Omental fat pad (tissue), 4 donors: ENCODE results near the gene GALNT11. TPM values are rescaled to one million over a fixed set of nuclear protein-coding genes. Genes with fewer than 3 reads are reported as not detected.

ENCODE experiments used
- ATAC-seq: fragments of 150-250 bp; one replicate; pipeline ENCODE4 v1.9.1; 2016; ENCODE audit warnings: mild to moderate bottlenecking, moderate library complexity; ENCODE audit not compliant: low FRiP score
- DNase-seq: peaks from one replicate; pipeline ENCODE4 v3.0.0-alpha.2; 2019; ENCODE audit warnings: low spot score
- total RNA-seq, 4 donors: library from RNA; depleted of rRNA; stranded (reverse); fragments of >200 nt; gene quantifications; one replicate each; pipeline ENCODE4 v1.1.0, GENCODE V29; 2016
- TF ChIP-seq, protein P1 (sequence below), 3 donors: fragments of 450-650 bp; IDR thresholded peaks; one replicate each; pipeline ENCODE4 v1.5.1; 2016 to 2017; ENCODE audit warnings: antibody characterized with exemption in 3 of 3, mild to moderate bottlenecking in 3 of 3, moderate library complexity in 2 of 3

Gene GALNT11
- total RNA-seq, 4 donors from 2014 or later: 45.2 to 53.4 (median 51.4) TPM

DNA sequence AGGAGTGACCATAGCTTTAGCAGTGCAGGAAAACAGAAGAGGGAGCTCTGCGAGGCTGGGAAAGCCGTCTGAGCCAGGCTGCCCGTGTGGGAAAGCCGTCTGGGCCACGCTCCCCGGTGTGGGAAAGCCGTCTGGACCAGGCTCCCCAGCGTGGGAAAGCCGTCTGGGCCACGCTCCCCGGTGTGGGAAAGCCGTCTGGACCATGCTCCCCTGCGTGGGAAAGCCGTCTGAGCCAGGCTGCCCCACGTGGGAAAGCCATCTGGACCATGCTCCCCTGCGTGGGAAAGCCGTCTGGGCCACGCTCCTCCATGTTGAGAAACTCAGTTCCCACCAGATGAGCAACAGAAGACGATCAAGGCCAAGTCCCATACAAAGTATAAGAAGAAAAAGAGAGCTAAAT lies 101.8 kb downstream of the GALNT11 start:
- ATAC-seq (no peak), DNase-seq (no peak)
- TF ChIP-seq, protein P1, sequence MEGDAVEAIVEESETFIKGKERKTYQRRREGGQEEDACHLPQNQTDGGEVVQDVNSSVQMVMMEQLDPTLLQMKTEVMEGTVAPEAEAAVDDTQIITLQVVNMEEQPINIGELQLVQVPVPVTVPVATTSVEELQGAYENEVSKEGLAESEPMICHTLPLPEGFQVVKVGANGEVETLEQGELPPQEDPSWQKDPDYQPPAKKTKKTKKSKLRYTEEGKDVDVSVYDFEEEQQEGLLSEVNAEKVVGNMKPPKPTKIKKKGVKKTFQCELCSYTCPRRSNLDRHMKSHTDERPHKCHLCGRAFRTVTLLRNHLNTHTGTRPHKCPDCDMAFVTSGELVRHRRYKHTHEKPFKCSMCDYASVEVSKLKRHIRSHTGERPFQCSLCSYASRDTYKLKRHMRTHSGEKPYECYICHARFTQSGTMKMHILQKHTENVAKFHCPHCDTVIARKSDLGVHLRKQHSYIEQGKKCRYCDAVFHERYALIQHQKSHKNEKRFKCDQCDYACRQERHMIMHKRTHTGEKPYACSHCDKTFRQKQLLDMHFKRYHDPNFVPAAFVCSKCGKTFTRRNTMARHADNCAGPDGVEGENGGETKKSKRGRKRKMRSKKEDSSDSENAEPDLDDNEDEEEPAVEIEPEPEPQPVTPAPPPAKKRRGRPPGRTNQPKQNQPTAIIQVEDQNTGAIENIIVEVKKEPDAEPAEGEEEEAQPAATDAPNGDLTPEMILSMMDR (IDR thresholded peaks at IDR 0.05): no peak

DNA sequence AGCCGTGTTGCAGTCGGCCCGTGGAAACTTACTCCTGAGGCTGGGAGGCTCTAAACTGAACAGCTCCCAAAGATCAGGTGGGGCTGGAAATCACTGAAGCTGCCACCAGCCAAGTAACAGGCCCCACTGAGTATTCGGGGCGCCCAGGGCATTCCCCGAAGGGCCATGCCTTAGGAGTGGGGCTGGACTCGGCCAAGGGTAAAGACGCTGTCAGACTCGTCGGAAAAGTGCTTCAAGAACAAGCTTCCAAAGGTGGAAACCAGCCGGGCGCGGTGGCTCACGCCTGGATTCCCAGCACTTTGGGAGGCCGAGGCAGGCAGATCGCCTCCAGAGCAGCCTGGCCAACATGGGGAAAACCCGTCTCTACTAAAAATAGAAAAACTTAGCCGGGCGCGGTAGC lies 102.8 kb downstream of the GALNT11 start:
- DNase-seq (no peak), ATAC-seq (no peak)
- TF ChIP-seq, protein P1 (IDR thresholded peaks at IDR 0.05): no peak

DNA sequence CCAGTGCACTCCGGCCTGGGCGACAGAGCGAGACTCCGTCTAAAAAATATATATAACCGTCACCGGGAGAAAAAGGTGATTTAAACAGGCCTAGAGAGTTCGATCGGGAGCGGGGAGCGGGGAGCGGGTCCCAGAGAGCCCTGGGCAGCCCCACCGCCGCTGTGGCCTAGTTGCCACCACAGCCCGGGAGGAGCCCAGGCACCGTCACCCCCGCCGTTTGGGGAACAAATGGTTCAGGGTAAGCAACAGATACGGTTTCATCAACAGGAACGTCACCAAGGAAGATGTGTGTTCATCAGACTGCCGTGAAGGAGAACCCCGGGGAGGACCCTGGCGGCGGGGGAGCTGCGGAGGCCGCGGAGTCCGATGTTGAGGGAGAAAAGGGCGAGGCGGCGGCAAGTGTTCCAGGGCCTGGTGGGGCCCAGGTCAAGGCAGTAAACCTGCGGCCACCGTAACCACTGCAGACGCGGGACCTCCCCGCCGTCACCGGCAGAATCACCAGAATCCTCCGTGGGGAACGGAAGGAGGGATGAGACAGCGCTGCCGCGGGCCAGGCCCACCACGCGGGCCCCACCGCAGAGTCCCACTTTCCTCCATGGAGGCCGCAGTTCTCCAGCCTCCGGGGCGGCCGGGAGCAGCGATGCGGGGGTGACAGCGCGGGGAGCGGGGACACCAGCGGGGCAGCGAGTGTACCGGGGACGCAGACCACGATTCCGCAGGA lies 103.4 kb downstream of the GALNT11 start:
- no peak for DNase-seq
- TF ChIP-seq, protein P1 (IDR thresholded peaks at IDR 0.05): no peak
- no peak for ATAC-seq

DNA sequence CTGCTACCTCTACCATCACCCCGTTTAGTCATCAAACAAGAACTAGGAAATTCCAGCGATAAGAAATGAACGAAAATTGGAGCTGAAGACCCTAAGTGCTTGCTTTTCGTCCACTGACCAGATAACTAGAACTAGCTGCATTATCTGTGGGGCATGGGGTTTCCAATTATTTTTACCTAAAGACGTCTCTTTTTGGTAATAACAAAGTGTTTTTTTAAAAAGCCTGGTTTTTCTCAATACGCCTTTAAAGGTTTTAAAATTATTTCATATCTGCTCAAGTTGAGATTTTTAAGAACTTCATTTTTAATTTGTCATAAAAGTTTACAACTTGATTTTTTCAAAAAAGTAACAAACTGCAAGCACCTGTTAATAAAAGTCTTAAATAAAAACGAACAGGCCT lies 104.2 kb downstream of the GALNT11 start:
- TF ChIP-seq, protein P1 (IDR thresholded peaks at IDR 0.05): no peak
- DNase-seq (no peak), ATAC-seq (no peak)

DNA sequence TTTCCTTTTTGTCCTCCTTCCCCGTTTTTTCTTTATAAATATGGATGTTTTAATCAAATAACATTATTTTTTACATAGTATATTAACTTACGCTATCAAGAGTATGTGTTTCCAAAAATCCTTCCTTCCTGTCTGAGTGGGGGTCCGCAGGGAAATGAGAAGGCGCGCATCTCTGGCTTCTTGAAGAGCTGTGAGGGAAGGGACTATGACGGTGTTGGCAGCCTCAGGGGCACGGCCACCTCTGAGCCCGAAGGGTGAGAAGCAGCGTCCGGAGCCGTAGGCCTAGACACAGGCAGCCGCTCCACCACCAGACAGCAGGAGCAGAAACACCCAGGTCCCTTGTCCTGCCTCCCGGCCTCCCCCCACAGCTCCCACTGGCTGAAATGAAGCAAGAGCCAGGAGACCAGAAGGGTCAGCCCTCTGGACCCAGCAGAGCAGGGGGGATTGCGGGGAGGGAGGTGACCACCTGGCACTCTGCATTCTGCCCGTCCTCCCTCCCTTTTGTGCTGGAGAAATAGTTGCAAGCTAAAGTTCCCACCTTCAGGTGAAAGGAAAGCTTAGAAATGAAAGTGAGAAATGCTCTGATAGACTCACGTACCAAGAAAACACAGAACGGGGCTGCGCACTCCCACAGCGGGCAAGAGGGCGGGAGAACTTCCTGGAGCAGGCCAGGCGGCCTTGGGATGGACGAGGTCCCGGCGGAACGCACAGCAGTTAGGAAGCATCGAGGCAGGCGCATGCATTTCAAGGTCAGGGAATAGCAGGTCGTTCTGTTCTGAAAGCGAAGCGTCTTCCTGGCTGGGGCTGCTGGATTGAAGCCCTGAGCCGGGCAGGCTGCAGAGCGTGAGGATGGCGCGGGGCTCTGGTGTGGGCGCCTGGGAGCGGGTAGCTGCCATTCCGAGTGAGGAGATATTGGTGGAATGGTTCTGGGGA lies 105.5 kb downstream of the GALNT11 start:
- no peak for DNase-seq
- TF ChIP-seq, protein P1 (IDR thresholded peaks at IDR 0.05): no peak
- ATAC-seq: no peak

DNA sequence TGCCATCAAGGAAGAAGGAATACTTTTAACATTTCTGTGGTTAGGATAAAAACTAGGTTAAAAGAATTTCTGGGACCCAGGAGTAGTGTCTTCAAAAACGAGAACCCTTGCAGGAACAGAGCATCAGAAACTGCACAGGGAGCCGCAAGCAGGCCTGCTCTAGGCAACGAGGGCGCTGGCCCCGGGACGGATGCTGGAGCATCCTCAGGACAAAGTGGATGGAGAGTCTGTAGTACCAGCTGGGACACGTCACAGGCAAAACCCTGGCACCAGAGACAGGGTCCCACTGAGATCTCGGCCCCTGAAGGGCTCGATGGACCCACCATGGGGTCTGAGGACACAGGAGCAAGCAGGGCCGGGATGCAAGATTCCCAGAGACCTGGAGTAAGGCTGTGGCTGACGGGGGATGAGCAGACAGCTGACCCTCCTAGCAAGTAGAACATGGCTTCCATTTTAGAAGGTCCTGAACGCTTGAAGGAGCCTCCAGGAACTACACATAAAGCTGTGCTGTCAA lies 106.6 kb downstream of the GALNT11 start:
- ATAC-seq (no peak), DNase-seq (no peak)
- TF ChIP-seq, protein P1 (IDR thresholded peaks at IDR 0.05): no peak
